Activated CD4-positive, alpha-beta T cell treated with anti-CD3 and anti-CD28 coated beads for 1 hour (primary cell): ENCODE data around the gene SMIM34.

ENCODE experiments used
- DNase-seq: peaks from one replicate; pipeline ENCODE4 v3.0.0-alpha.2; 2020

The SMIM34 gene

GRCh38 chr21:34372321-34372720, 51.4 kb downstream of the SMIM34 start:
- DNase-seq = no peak

GRCh38 chr21:34369741-34370140, 54.0 kb downstream of the SMIM34 start:
- DNase-seq = no peak
